Peyer's patch (tissue), 4 donors: Measurements from ENCODE around the gene GNG13.

Experiments used
- CTCF ChIP-seq, 6 experiments: fragments of 450-650 bp in 4 of 6; fragments of 200-600 bp in 2 of 6; sonication (generic) in 1 of 6; IDR thresholded peaks; one replicate each; pipeline ENCODE4 v1.5.1; 2017 to 2019; ENCODE audit warnings: antibody characterized with exemption in 6 of 6, mild to moderate bottlenecking in 3 of 6, moderate library complexity in 1 of 6
- POLR2A ChIP-seq, 2 donors: fragments of 450-650 bp; IDR thresholded peaks; one replicate each; pipeline ENCODE4 v1.5.1; 2017; ENCODE audit warnings: antibody characterized with exemption in 2 of 2, mild to moderate bottlenecking in 2 of 2, moderate library complexity in 2 of 2

- TF ChIP-seq POLR2A (IDR thresholded peaks at IDR 0.05) (no peak), CTCF (IDR thresholded peaks at IDR 0.05) (no peak)
These were observed 14.4 kb upstream of the GNG13 start for GRCh38 chr16:814974-815373.
